Ectodermal cell (in vitro differentiated cells): ENCODE measurements around the gene JARID2.

Source experiments
- H3K27ac ChIP-seq: 2 replicates; pipeline ENCODE4 v1.7.0; 2013; ENCODE audit warnings: mild to moderate bottlenecking, low read depth, low read length; ENCODE audit not compliant: insufficient read depth, poor library complexity, severe bottlenecking
- H3K27me3 ChIP-seq: 2 replicates; pipeline ENCODE4 v1.7.0; 2013; ENCODE audit warnings: mild to moderate bottlenecking, low read length; ENCODE audit not compliant: insufficient read depth, control insufficient read depth, poor library complexity, severe bottlenecking
- H3K36me3 ChIP-seq: one replicate; pipeline ENCODE4 v1.7.0; 2013; ENCODE audit warnings: low read length; ENCODE audit not compliant: control insufficient read depth, insufficient read depth
- H3K4me1 ChIP-seq: one replicate; pipeline ENCODE4 v1.7.0; 2013; ENCODE audit warnings: low read length; ENCODE audit not compliant: control insufficient read depth, insufficient read depth
- H3K4me3 ChIP-seq: 2 replicates; pipeline ENCODE4 v1.7.0; 2013; ENCODE audit warnings: low read depth, low read length, control low read depth; ENCODE audit not compliant: insufficient read depth
- H3K9me3 ChIP-seq: 2 replicates; pipeline ENCODE4 v1.7.0; 2013; ENCODE audit warnings: mild to moderate bottlenecking, low read length, moderate library complexity; ENCODE audit not compliant: control insufficient read depth
- WGBS, 2 experiments: methylation state at CpG; one replicate each; pipeline ENCODE4 v1.1.7; 2013; ENCODE audit warnings: missing lambda C conversion rate in 2 of 2; 5-methylcytosine and 5-hydroxymethylcytosine counted together

JARID2 gene

GRCh38 chr6:15370733-15371671 lies 125.1 kb downstream of the JARID2 start:
- H3K27me3 ChIP-seq = no peaks in the 10 kb centered on the region
- H3K4me3 ChIP-seq = no peak overlapping the region
- peaks cover 6% of the 10 kb centered on the region for H3K4me1 ChIP-seq
- no peaks in the 10 kb centered on the region for H3K36me3 ChIP-seq
- 91 to 92% methylated on average over 4 of the region's 4 CpGs for WGBS, 2 experiments
- no peaks in the 10 kb centered on the region for H3K9me3 ChIP-seq
- H3K27ac ChIP-seq = no peak overlapping the region

- H3K4me3 ChIP-seq = no peak overlapping the region
- H3K36me3 ChIP-seq = no peaks in the 10 kb centered on the region
- no peaks in the 10 kb centered on the region for H3K27me3 ChIP-seq
- H3K4me1 ChIP-seq = no peaks in the 10 kb centered on the region
- H3K9me3 ChIP-seq = no peaks in the 10 kb centered on the region
- H3K27ac ChIP-seq = no peak overlapping the region
- 81 to 85% methylated on average over 2 of the region's 2 CpGs for WGBS, 2 experiments
These were observed 127.1 kb downstream of the JARID2 start for GRCh38 chr6:15372932-15373331.

- H3K4me1 ChIP-seq = no peaks in the 10 kb centered on the region
- H3K27me3 ChIP-seq = no peaks in the 10 kb centered on the region
- H3K9me3 ChIP-seq = no peaks in the 10 kb centered on the region
- no peak overlapping the region for H3K4me3 ChIP-seq
- H3K27ac ChIP-seq = no peak overlapping the region
- H3K36me3 ChIP-seq = no peaks in the 10 kb centered on the region
- WGBS, 2 experiments = 91 to 97% methylated on average over 7 of the region's 7 CpGs
These were observed 128.2 kb downstream of the JARID2 start for GRCh38 chr6:15374119-15374518.

GRCh38 chr6:15375018-15375417 lies 129.1 kb downstream of the JARID2 start:
- WGBS, 2 experiments = 91 to 94% methylated on average over 2 of the region's 2 CpGs
- Histone ChIP-seq H3K36me3 (no peaks in the 10 kb centered on the region), H3K4me3 (no peak overlapping the region), H3K27me3 (no peaks in the 10 kb centered on the region), H3K9me3 (no peaks in the 10 kb centered on the region), H3K4me1 (no peaks in the 10 kb centered on the region), H3K27ac (no peak overlapping the region)

- Histone ChIP-seq H3K27me3 (no peaks in the 10 kb centered on the region), H3K9me3 (no peaks in the 10 kb centered on the region), H3K27ac (no peak overlapping the region), H3K36me3 (no peaks in the 10 kb centered on the region), H3K4me1 (no peaks in the 10 kb centered on the region), H3K4me3 (no peak overlapping the region)
- 94 to 96% methylated on average over 4 of the region's 4 CpGs for WGBS, 2 experiments
These were observed 129.9 kb downstream of the JARID2 start for GRCh38 chr6:15375638-15376290.

- Histone ChIP-seq H3K4me3 (no peak overlapping the region), H3K27ac (no peak overlapping the region), H3K36me3 (no peaks in the 10 kb centered on the region), H3K9me3 (no peaks in the 10 kb centered on the region), H3K4me1 (no peaks in the 10 kb centered on the region), H3K27me3 (no peaks in the 10 kb centered on the region)
- 88 to 91% methylated on average over 5 of the region's 5 CpGs for WGBS, 2 experiments
These were observed 131.1 kb downstream of the JARID2 start for GRCh38 chr6:15376900-15377487.

GRCh38 chr6:15378272-15378671 lies 132.4 kb downstream of the JARID2 start:
- 68 to 94% methylated on average over 1 of the region's 1 CpG for WGBS, 2 experiments
- H3K27me3 ChIP-seq = no peaks in the 10 kb centered on the region
- no peaks in the 10 kb centered on the region for H3K36me3 ChIP-seq
- H3K4me1 ChIP-seq = no peaks in the 10 kb centered on the region
- no peak overlapping the region for H3K27ac ChIP-seq
- H3K4me3 ChIP-seq = no peak overlapping the region
- H3K9me3 ChIP-seq = no peaks in the 10 kb centered on the region

GRCh38 chr6:15378866-15379265 lies 133.0 kb downstream of the JARID2 start:
- H3K9me3 ChIP-seq = no peaks in the 10 kb centered on the region
- H3K27ac ChIP-seq = no peak overlapping the region
- H3K27me3 ChIP-seq = no peaks in the 10 kb centered on the region
- no peaks in the 10 kb centered on the region for H3K36me3 ChIP-seq
- WGBS, 2 experiments = 81 to 83% methylated on average over 4 of the region's 4 CpGs
- H3K4me1 ChIP-seq = no peaks in the 10 kb centered on the region
- H3K4me3 ChIP-seq = no peak overlapping the region

- H3K4me3 ChIP-seq = no peak overlapping the region
- no peaks in the 10 kb centered on the region for H3K36me3 ChIP-seq
- peaks cover 10% of the 10 kb centered on the region for H3K4me1 ChIP-seq
- H3K27ac ChIP-seq = no peak overlapping the region
- 96 to 97% methylated on average over 4 of the region's 4 CpGs for WGBS, 2 experiments
- no peaks in the 10 kb centered on the region for H3K9me3 ChIP-seq
- no peaks in the 10 kb centered on the region for H3K27me3 ChIP-seq
These were observed 134.5 kb downstream of the JARID2 start for GRCh38 chr6:15380351-15380750.

- Histone ChIP-seq H3K27me3 (no peaks in the 10 kb centered on the region), H3K36me3 (no peaks in the 10 kb centered on the region)
- WGBS, 2 experiments = 84 to 91% methylated on average over 7 of the region's 7 CpGs
These were observed 136.2 kb downstream of the JARID2 start for GRCh38 chr6:15382089-15382488.

More at GRCh38 chr6:15382089-15382488, 136.2 kb downstream of the JARID2 start:
- H3K4me3 ChIP-seq = no peak overlapping the region
- peaks cover 13% of the 10 kb centered on the region for H3K4me1 ChIP-seq
- H3K9me3 ChIP-seq = no peaks in the 10 kb centered on the region
- H3K27ac ChIP-seq = no peak overlapping the region
